Vagina (tissue), 2 donors: ENCODE data around the gene VTI1A. TPM values are rescaled to one million over a fixed set of nuclear protein-coding genes. Genes with fewer than 3 reads are reported as not detected.

Experiments
- DNase-seq, 2 donors: peaks; one replicate each; pipeline ENCODE4 v3.0.0-alpha.2; 2017; ENCODE audit errors: extremely low spot score in 2 of 2
- H3K27ac ChIP-seq: fragments of 200-600 bp; sonication (generic); one replicate; pipeline ENCODE4 v1.5.1; 2019
- H3K27me3 ChIP-seq: fragments of 200-600 bp; sonication (generic); one replicate; pipeline ENCODE4 v1.5.1; 2019
- H3K36me3 ChIP-seq, 2 donors: fragments of 200-600 bp; sonication (generic); one replicate each; pipeline ENCODE4 v1.5.1; 2017 to 2019
- H3K4me1 ChIP-seq: fragments of 200-600 bp; sonication (generic); one replicate; pipeline ENCODE4 v1.5.1; 2019
- H3K4me3 ChIP-seq, 2 donors: fragments of 200-600 bp; sonication (generic); 1 replicate in 1 of 2; 2 replicates in 1 of 2; pipeline ENCODE4 v1.5.1; 2016 to 2019
- H3K9me3 ChIP-seq: fragments of 200-600 bp; sonication (generic); one replicate; pipeline ENCODE4 v1.5.1; 2019
- CTCF ChIP-seq, 3 experiments: fragments of 450-650 bp in 2 of 3; fragments of 200-600 bp in 1 of 3; sonication (generic) in 1 of 3; IDR thresholded peaks; one replicate each; pipeline ENCODE4 v1.5.1; 2017 to 2019; ENCODE audit warnings: antibody characterized with exemption in 3 of 3, mild to moderate bottlenecking in 2 of 3, moderate library complexity in 2 of 3
- POLR2A ChIP-seq, 2 donors: fragments of 450-650 bp; IDR thresholded peaks; one replicate each; pipeline ENCODE4 v1.6.1; 2017; ENCODE audit warnings: antibody characterized with exemption in 2 of 2, mild to moderate bottlenecking in 2 of 2, moderate library complexity in 2 of 2
- POLR2AphosphoS5 ChIP-seq, 2 donors: sonication (generic); formaldehyde crosslinking; IDR thresholded peaks; one replicate each; pipeline ENCODE4 v1.9.0; 2017; ENCODE audit warnings: antibody characterized with exemption in 2 of 2, mild to moderate bottlenecking in 2 of 2, low read depth in 1 of 2; ENCODE audit not compliant: insufficient read depth in 1 of 2
- intact Hi-C: fragments of 100-400 bp; cut with DNase I; formaldehyde crosslinking; loops from one replicate; pipeline ENCODE4 v1.15.1; 2023
- total RNA-seq: library from RNA; depleted of rRNA; stranded (reverse); fragments of >200 nt; gene quantifications from one replicate; pipeline ENCODE4 v1.2.3, GENCODE V29; 2016

VTI1A gene
- total RNA-seq, 1 donor from 2014 or later = 49.1 TPM

- Histone ChIP-seq H3K4me3 (no peak overlapping the region), H3K4me1 (peaks cover 4% of the 10 kb centered on the region), H3K27ac (no peak overlapping the region), H3K36me3 (no peaks in the 10 kb centered on the region), H3K9me3 (no peaks in the 10 kb centered on the region), H3K27me3 (no peaks in the 10 kb centered on the region)
- intact Hi-C loops = no loop called here
- DNase-seq = no peak
- TF ChIP-seq POLR2A (IDR thresholded peaks at IDR 0.05) = no peak
- TF ChIP-seq POLR2AphosphoS5 (IDR thresholded peaks at IDR 0.05; ENCODE audit: insufficient read depth in 1 of 2, low read depth in 1 of 2) = no peak
- no peak for TF ChIP-seq CTCF (IDR thresholded peaks at IDR 0.05)
Observed at GRCh38 chr10:112771733-112772132, 324.7 kb downstream of the VTI1A start.

DNA sequence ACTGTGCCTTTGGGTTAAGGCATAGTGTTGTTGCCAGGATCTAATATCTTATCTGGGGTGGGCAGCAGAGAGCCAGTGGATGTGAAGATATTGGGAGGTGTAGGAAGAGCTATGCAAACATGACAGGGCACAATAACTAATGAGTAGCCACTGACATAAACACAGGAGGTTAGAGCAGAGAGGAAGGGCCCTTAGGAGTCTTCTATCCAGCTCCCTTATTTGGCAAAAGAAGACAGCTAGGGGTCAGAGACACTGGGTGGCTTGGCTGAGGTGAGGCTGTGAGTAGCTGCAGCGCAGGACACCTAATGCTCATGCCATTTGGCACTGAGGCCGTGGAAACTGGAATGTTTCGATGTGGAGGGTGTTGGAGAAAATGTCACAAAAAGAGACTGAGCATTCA lies 326.8 kb downstream of the VTI1A start:
- DNase-seq = no peak
- peaks cover 4% of the 10 kb centered on the region for H3K4me1 ChIP-seq
- no peak overlapping the region for H3K27ac ChIP-seq
- intact Hi-C loops = no loop called here
- no peaks in the 10 kb centered on the region for H3K9me3 ChIP-seq
- no peaks in the 10 kb centered on the region for H3K36me3 ChIP-seq
- no peak overlapping the region for H3K4me3 ChIP-seq
- TF ChIP-seq POLR2A (IDR thresholded peaks at IDR 0.05) (no peak), CTCF (IDR thresholded peaks at IDR 0.05) (no peak), POLR2AphosphoS5 (IDR thresholded peaks at IDR 0.05; ENCODE audit: insufficient read depth in 1 of 2, low read depth in 1 of 2) (no peak)
- no peaks in the 10 kb centered on the region for H3K27me3 ChIP-seq

- Histone ChIP-seq H3K9me3 (no peaks in the 10 kb centered on the region), H3K27ac (no peak overlapping the region), H3K4me3 (no peak overlapping the region), H3K27me3 (no peaks in the 10 kb centered on the region), H3K36me3 (no peaks in the 10 kb centered on the region), H3K4me1 (peaks cover 6% of the 10 kb centered on the region)
- intact Hi-C loops = no loop called here
- no peak for TF ChIP-seq CTCF (IDR thresholded peaks at IDR 0.05)
- no peak for TF ChIP-seq POLR2A (IDR thresholded peaks at IDR 0.05)
- TF ChIP-seq POLR2AphosphoS5 (IDR thresholded peaks at IDR 0.05; ENCODE audit: insufficient read depth in 1 of 2, low read depth in 1 of 2) = no peak
- DNase-seq = no peak
Observed at GRCh38 chr10:112774210-112774609, 327.2 kb downstream of the VTI1A start.

- no peak for DNase-seq
- TF ChIP-seq POLR2AphosphoS5 (IDR thresholded peaks at IDR 0.05; ENCODE audit: insufficient read depth in 1 of 2, low read depth in 1 of 2) = no peak
- no peak for TF ChIP-seq CTCF (IDR thresholded peaks at IDR 0.05)
- TF ChIP-seq POLR2A (IDR thresholded peaks at IDR 0.05) = no peak
- H3K4me3 ChIP-seq = no peak overlapping the region
- H3K27ac ChIP-seq = no peak overlapping the region
- intact Hi-C loops = no loop called here
- H3K4me1 ChIP-seq = peaks cover 11% of the 10 kb centered on the region
- H3K27me3 ChIP-seq = no peaks in the 10 kb centered on the region
- H3K36me3 ChIP-seq = no peaks in the 10 kb centered on the region
- H3K9me3 ChIP-seq = no peaks in the 10 kb centered on the region
Observed at GRCh38 chr10:112774798-112775197, 327.8 kb downstream of the VTI1A start.

- TF ChIP-seq CTCF (IDR thresholded peaks at IDR 0.05) = no peak
- TF ChIP-seq POLR2A (IDR thresholded peaks at IDR 0.05) = no peak
- TF ChIP-seq POLR2AphosphoS5 (IDR thresholded peaks at IDR 0.05; ENCODE audit: insufficient read depth in 1 of 2, low read depth in 1 of 2) = no peak
- DNase-seq = no peak
- peaks cover 11% of the 10 kb centered on the region for H3K4me1 ChIP-seq
- no peaks in the 10 kb centered on the region for H3K27me3 ChIP-seq
- intact Hi-C loops = no loop called here
- H3K4me3 ChIP-seq = no peak overlapping the region
- no peak overlapping the region for H3K27ac ChIP-seq
- no peaks in the 10 kb centered on the region for H3K36me3 ChIP-seq
- no peaks in the 10 kb centered on the region for H3K9me3 ChIP-seq
Observed at GRCh38 chr10:112775381-112775780, 328.4 kb downstream of the VTI1A start.
